ENCODE results near the gene TMEM176A.

Gene TMEM176A

GRCh38 chr7:150835019-150835418 lies 34.5 kb downstream of the TMEM176A start:
- Histone ChIP-seq H3K9me3 (no peaks in the 10 kb centered on the region), H3K4me3 (ENCODE audit: low read depth in 1 of 2, low read length in 1 of 2) (no peak overlapping the region), H3K36me3 (no peaks in the 10 kb centered on the region), H3K4me1 (ENCODE audit: control insufficient read depth in 1 of 2, insufficient read depth in 1 of 2, low read depth in 1 of 2, low read length in 1 of 2) (no peaks in the 10 kb centered on the region), H3K27me3 (peaks cover 21% of the 10 kb centered on the region), H3K27ac (no peak overlapping the region)
- no peak for TF ChIP-seq CTCF (IDR thresholded peaks at IDR 0.05)

- TF ChIP-seq CTCF (IDR thresholded peaks at IDR 0.05) = no peak
These were observed 35.2 kb downstream of the TMEM176A start for GRCh38 chr7:150835702-150836280.

GRCh38 chr7:150838965-150839650 lies 38.5 kb downstream of the TMEM176A start:
- H3K4me3 ChIP-seq (ENCODE audit: low read depth in 1 of 2, low read length in 1 of 2) = no peak overlapping the region
- H3K36me3 ChIP-seq = no peaks in the 10 kb centered on the region
- H3K4me1 ChIP-seq (ENCODE audit: control insufficient read depth in 1 of 2, insufficient read depth in 1 of 2, low read depth in 1 of 2, low read length in 1 of 2) = no peaks in the 10 kb centered on the region
- H3K9me3 ChIP-seq = no peaks in the 10 kb centered on the region
- H3K27ac ChIP-seq = no peak overlapping the region
- TF ChIP-seq CTCF (IDR thresholded peaks at IDR 0.05) = no peak
- H3K27me3 ChIP-seq = peaks cover 11% of the 10 kb centered on the region

More at GRCh38 chr7:150835702-150836280, 35.2 kb downstream of the TMEM176A start:
- Histone ChIP-seq H3K36me3 (no peaks in the 10 kb centered on the region), H3K9me3 (no peaks in the 10 kb centered on the region), H3K4me1 (ENCODE audit: control insufficient read depth in 1 of 2, insufficient read depth in 1 of 2, low read depth in 1 of 2, low read length in 1 of 2) (no peaks in the 10 kb centered on the region), H3K4me3 (ENCODE audit: low read depth in 1 of 2, low read length in 1 of 2) (no peak overlapping the region), H3K27me3 (peaks cover 21% of the 10 kb centered on the region), H3K27ac (no peak overlapping the region)

- no peaks in the 10 kb centered on the region for H3K36me3 ChIP-seq
These were observed 41.4 kb downstream of the TMEM176A start for GRCh38 chr7:150842018-150842417.

GRCh38 chr7:150842716-150843115 lies 42.1 kb downstream of the TMEM176A start:
- H3K9me3 ChIP-seq = no peaks in the 10 kb centered on the region
- no peaks in the 10 kb centered on the region for H3K4me1 ChIP-seq (ENCODE audit: control insufficient read depth in 1 of 2, insufficient read depth in 1 of 2, low read depth in 1 of 2, low read length in 1 of 2)
- TF ChIP-seq CTCF (IDR thresholded peaks at IDR 0.05) = no peak
- H3K27me3 ChIP-seq = no peaks in the 10 kb centered on the region
- H3K36me3 ChIP-seq = no peaks in the 10 kb centered on the region
- H3K4me3 ChIP-seq (ENCODE audit: low read depth in 1 of 2, low read length in 1 of 2) = no peak overlapping the region
- H3K27ac ChIP-seq = no peak overlapping the region

More at GRCh38 chr7:150842018-150842417, 41.4 kb downstream of the TMEM176A start:
- no peaks in the 10 kb centered on the region for H3K9me3 ChIP-seq
- no peaks in the 10 kb centered on the region for H3K4me1 ChIP-seq (ENCODE audit: control insufficient read depth in 1 of 2, insufficient read depth in 1 of 2, low read depth in 1 of 2, low read length in 1 of 2)
- no peaks in the 10 kb centered on the region for H3K27me3 ChIP-seq
- no peak for TF ChIP-seq CTCF (IDR thresholded peaks at IDR 0.05)
- no peak overlapping the region for H3K4me3 ChIP-seq (ENCODE audit: low read depth in 1 of 2, low read length in 1 of 2)
- no peak overlapping the region for H3K27ac ChIP-seq
